Fibroblast of lung (primary cell): Measurements from ENCODE around the gene ALS2. TPM values are rescaled to one million over a fixed set of nuclear protein-coding genes. Genes with fewer than 3 reads are reported as not detected.

Experiments
- DNase-seq, 2 donors: peaks; one replicate each; pipeline versions ENCODE4 v3.0.0 to v3.0.0-alpha.2; 2010; ENCODE audit warnings: low read depth in 2 of 2
- H2AFZ ChIP-seq: 2 replicates; pipeline ENCODE4 v1.5.1; 2012; ENCODE audit warnings: low read length, control low read depth, inconsistent platforms
- H3K27ac ChIP-seq: 2 replicates; pipeline ENCODE4 v1.5.1; 2011; ENCODE audit warnings: low read length, control low read depth; ENCODE audit not compliant: insufficient read depth
- H3K27me3 ChIP-seq: 2 replicates; pipeline ENCODE4 v1.5.1; 2011; ENCODE audit warnings: mild to moderate bottlenecking, low read length; ENCODE audit not compliant: control insufficient read depth, insufficient read depth
- H3K36me3 ChIP-seq: 2 replicates; pipeline ENCODE4 v1.5.1; 2011; ENCODE audit warnings: low read length; ENCODE audit not compliant: control insufficient read depth, insufficient read depth
- H3K4me1 ChIP-seq: 2 replicates; pipeline ENCODE4 v1.5.1; 2011; ENCODE audit warnings: low read length; ENCODE audit not compliant: control insufficient read depth, insufficient read depth; ENCODE audit errors: extremely low read depth
- H3K4me2 ChIP-seq: 2 replicates; pipeline ENCODE4 v1.5.1; 2011; ENCODE audit warnings: low read length, control low read depth; ENCODE audit not compliant: insufficient read depth; ENCODE audit errors: extremely low read depth
- H3K4me3 ChIP-seq, 4 experiments: fragments of 200-600 bp in 1 of 4; sonication (generic) in 1 of 4; replicated peaks in 1 of 4; 2 replicates each; pipeline ENCODE4 v1.5.1; 2011 to 2016; ENCODE audit warnings: low read length in 4 of 4, low read depth in 3 of 4, mild to moderate bottlenecking in 3 of 4, control low read depth in 2 of 4, inconsistent platforms in 1 of 4, mixed read lengths in 1 of 4; ENCODE audit not compliant: insufficient read depth in 1 of 4; ENCODE audit errors: control extremely low read depth in 1 of 4
- H3K79me2 ChIP-seq: 2 replicates; pipeline ENCODE4 v1.5.1; 2012; ENCODE audit warnings: mild to moderate bottlenecking, low read length, inconsistent platforms; ENCODE audit not compliant: control insufficient read depth, insufficient read depth
- H3K9ac ChIP-seq: 2 replicates; pipeline ENCODE4 v1.5.1; 2011; ENCODE audit warnings: mild to moderate bottlenecking, low read length, control low read depth; ENCODE audit not compliant: insufficient read depth
- H3K9me3 ChIP-seq: 2 replicates; pipeline ENCODE4 v1.5.1; 2012; ENCODE audit warnings: low read depth, low read length; ENCODE audit not compliant: control insufficient read depth, insufficient read depth
- H4K20me1 ChIP-seq: 2 replicates; pipeline ENCODE4 v1.5.1; 2011; ENCODE audit warnings: low read length; ENCODE audit not compliant: control insufficient read depth, insufficient read depth; ENCODE audit errors: extremely low read depth
- CTCF ChIP-seq, 2 donors: IDR thresholded peaks in 1 of 2; conservative IDR thresholded peaks in 1 of 2; 1 replicate in 1 of 2; 2 replicates in 1 of 2; pipeline ENCODE4 v1.5.1; 2011 to 2012; ENCODE audit warnings: low read length in 2 of 2, control low read depth in 1 of 2, inconsistent platforms in 1 of 2, low read depth in 1 of 2, mild to moderate bottlenecking in 1 of 2
- EZH2 ChIP-seq: IDR thresholded peaks from 2 replicates; pipeline ENCODE4 v1.5.1; 2012; ENCODE audit warnings: low read length, control low read depth, mild to moderate bottlenecking; ENCODE audit errors: missing control alignments
- polyA plus RNA-seq, 2 donors: library from polyadenylated mRNA; depleted of rRNA in 1 of 2; stranded (reverse) in 1 of 2; unstranded in 1 of 2; fragments of >200 nt; gene quantifications; 2 replicates each; pipeline ENCODE4 v1.2.1, GENCODE V29; 2011 to 2012; ENCODE audit warnings: missing spikeins in 1 of 2
- total RNA-seq: library from RNA; depleted of rRNA; stranded (reverse); fragments of >200 nt; gene quantifications from 2 replicates; pipeline ENCODE4 v1.2.1, GENCODE V29; 2014

The ALS2 gene
- total and polyA plus RNA-seq, 2 donors (not counting 1 experiment from before 2014, with no cell fraction given), result 21.8 to 30.9 TPM

GRCh38 chr2:201734111-201734510 is 46.6 kb downstream of the ALS2 start:
- H3K4me1 ChIP-seq, result no peaks in the 10 kb centered on the region
- H3K27me3 ChIP-seq, result no peaks in the 10 kb centered on the region
- H3K4me3 ChIP-seq, result no peak overlapping the region
- no peaks in the 10 kb centered on the region for H3K9me3 ChIP-seq
- no peaks in the 10 kb centered on the region for H3K79me2 ChIP-seq
- DNase-seq, result no peak
- H3K4me2 ChIP-seq, result no peak overlapping the region
- no peaks in the 10 kb centered on the region for H3K36me3 ChIP-seq
- H2AFZ ChIP-seq, result no peak overlapping the region
- TF ChIP-seq CTCF (conservative IDR thresholded peaks at IDR 0.05 in 1 of 2, IDR thresholded peaks at IDR 0.05 in 1 of 2; ENCODE audit: low read depth in 1 of 2, low read length in 2 of 2) (no peak), EZH2 (no peak)
- H3K9ac ChIP-seq, result no peak overlapping the region
- no peak overlapping the region for H3K27ac ChIP-seq
- no peaks in the 10 kb centered on the region for H4K20me1 ChIP-seq

- no peaks in the 10 kb centered on the region for H3K79me2 ChIP-seq
- no peak overlapping the region for H3K4me2 ChIP-seq
- no peak for TF ChIP-seq EZH2
- TF ChIP-seq CTCF (conservative IDR thresholded peaks at IDR 0.05 in 1 of 2, IDR thresholded peaks at IDR 0.05 in 1 of 2; ENCODE audit: low read depth in 1 of 2, low read length in 2 of 2), result no peak
- H2AFZ ChIP-seq, result no peak overlapping the region
- no peak overlapping the region for H3K9ac ChIP-seq
- no peak overlapping the region for H3K27ac ChIP-seq
- no peaks in the 10 kb centered on the region for H3K4me1 ChIP-seq
- no peaks in the 10 kb centered on the region for H4K20me1 ChIP-seq
- no peaks in the 10 kb centered on the region for H3K27me3 ChIP-seq
- peak in 1 of 2 donors; percentile 63 for DNase-seq
- H3K36me3 ChIP-seq, result no peaks in the 10 kb centered on the region
- H3K9me3 ChIP-seq, result no peaks in the 10 kb centered on the region
- H3K4me3 ChIP-seq, result no peak overlapping the region
Observed at GRCh38 chr2:201733544-201733943, 47.2 kb downstream of the ALS2 start.

GRCh38 chr2:201730651-201731285 is 50.0 kb downstream of the ALS2 start:
- Histone ChIP-seq H3K4me3 (no peak overlapping the region), H3K4me2 (no peak overlapping the region), H3K4me1 (no peaks in the 10 kb centered on the region), H4K20me1 (no peaks in the 10 kb centered on the region), H3K79me2 (no peaks in the 10 kb centered on the region), H3K36me3 (peaks cover 6% of the 10 kb centered on the region), H2AFZ (no peak overlapping the region), H3K9me3 (no peaks in the 10 kb centered on the region), H3K27ac (no peak overlapping the region), H3K9ac (no peak overlapping the region), H3K27me3 (no peaks in the 10 kb centered on the region)
- DNase-seq, result no peak
- TF ChIP-seq EZH2 (no peak), CTCF (conservative IDR thresholded peaks at IDR 0.05 in 1 of 2, IDR thresholded peaks at IDR 0.05 in 1 of 2; ENCODE audit: low read depth in 1 of 2, low read length in 2 of 2) (no peak)
